ENCODE measurements around the gene OR52E5.

DNA sequence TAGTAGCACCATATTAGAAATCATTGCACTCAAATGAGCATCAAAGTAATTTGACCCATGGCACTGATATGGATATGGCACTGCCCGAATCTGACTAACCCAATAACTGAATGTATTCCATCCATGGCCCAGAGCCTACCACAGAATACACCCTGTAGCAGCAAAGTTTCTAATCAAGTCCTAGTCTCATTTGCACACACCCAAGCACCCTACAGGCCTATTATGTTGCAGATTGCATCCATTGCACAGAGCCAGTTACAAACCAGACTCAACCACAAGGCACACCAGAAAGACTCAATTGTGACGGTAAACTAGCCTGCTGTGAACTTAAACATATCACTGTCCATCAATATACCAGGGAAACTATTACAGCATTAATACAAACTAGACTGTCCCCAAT, 6.5 kb downstream of the OR52E5 start:
- TF ChIP-seq CTCF (IDR thresholded peaks at IDR 0.05) (no peak), POLR2A (IDR thresholded peaks at IDR 0.05) (no peak)
